ENCODE results near the gene ATXN1. TPM values are rescaled to one million over a fixed set of nuclear protein-coding genes. Genes with fewer than 3 reads are reported as not detected.

Gene ATXN1
- total and polyA plus RNA-seq, 2 of the 13 experiments (the other 11 are each of a cell fraction or from before 2014, with no cell fraction given), result 20.7 to 39.5 TPM

DNA sequence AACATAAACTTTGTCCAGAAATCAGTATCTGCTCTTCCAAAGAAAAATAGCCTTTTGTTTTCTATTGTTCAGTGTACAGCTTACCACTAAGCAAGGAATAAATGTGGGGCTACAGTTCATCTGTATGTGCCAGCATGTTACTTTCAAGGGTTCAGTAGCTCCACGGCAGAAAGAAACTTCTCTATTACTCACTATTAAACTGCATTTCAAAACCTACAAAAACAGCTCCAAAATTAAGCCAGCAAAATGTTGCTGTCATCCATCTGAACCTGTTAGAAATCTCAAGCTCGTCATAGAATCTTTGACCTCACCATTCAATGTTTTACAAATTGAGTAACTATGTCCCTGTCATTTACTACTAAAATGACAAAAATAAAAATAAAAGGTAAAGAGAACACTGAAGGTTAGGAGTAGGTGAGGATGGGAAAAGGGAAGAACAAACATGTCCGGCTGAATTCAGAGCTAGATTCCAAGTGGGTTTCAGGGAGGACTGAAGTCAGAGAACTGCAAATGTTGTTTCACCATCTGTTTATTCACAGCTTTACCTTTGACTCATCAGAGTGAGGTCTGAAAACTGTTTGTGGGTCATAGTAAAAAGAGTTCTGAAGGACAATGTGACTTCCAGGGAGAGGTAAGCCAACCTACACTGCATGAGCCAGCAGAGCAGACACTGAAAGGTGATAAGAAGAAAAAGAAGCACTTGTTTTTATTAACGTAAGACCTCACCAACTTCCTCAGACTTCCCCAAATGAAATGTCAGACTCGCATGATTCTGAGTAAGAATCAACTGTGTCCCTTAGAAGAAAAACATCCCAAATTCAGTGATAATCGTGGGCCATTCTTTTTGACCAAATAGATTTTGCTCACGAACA, 62.0 kb downstream of the ATXN1 start (continued):
- TF ChIP-seq, protein P1, sequence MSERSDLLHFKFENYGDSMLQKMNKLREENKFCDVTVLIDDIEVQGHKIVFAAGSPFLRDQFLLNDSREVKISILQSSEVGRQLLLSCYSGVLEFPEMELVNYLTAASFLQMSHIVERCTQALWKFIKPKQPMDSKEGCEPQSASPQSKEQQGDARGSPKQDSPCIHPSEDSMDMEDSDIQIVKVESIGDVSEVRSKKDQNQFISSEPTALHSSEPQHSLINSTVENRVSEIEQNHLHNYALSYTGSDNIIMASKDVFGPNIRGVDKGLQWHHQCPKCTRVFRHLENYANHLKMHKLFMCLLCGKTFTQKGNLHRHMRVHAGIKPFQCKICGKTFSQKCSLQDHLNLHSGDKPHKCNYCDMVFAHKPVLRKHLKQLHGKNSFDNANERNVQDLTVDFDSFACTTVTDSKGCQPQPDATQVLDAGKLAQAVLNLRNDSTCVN (CRISPR knock-in tag; IDR thresholded peaks at IDR 0.05; ENCODE audit: borderline replicate concordance), result no peak
- TF ChIP-seq, protein P2, sequence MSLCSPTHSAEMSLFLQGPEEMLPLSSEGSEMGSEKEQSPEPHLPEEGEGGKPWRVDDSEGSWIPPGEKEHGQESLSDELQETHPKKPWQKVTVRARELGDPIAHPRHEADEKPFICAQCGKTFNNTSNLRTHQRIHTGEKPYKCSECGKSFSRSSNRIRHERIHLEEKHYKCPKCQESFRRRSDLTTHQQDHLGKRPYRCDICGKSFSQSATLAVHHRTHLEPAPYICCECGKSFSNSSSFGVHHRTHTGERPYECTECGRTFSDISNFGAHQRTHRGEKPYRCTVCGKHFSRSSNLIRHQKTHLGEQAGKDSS (CRISPR knock-in tag; IDR thresholded peaks at IDR 0.05; ENCODE audit: borderline replicate concordance, low read depth), result peak; percentile 66; the same call in 1 of the 2 replicates
- peak; percentile 72; the same call in 1 of the 2 replicates for TF ChIP-seq ZNF614 (CRISPR knock-in tag; IDR thresholded peaks at IDR 0.05; ENCODE audit: borderline replicate concordance)
- TF ChIP-seq NR1H2 (CRISPR knock-in tag; IDR thresholded peaks at IDR 0.05; ENCODE audit: borderline replicate concordance, low read depth), result no peak
- TF ChIP-seq ZNF256 (CRISPR knock-in tag; conservative IDR thresholded peaks at IDR 0.05), result no peak
- 0 out of 2 replicates have a peak, but pooled peaks have one; percentile 21 for TF ChIP-seq MEF2D (CRISPR knock-in tag; IDR thresholded peaks at IDR 0.05)
- peak; percentile 73 for TF ChIP-seq HNF4A (CRISPR knock-in tag; IDR thresholded peaks at IDR 0.05)
- TF ChIP-seq ZNF605 (CRISPR knock-in tag; IDR thresholded peaks at IDR 0.05), result peak; percentile 35; the same call in 1 of the 2 replicates
- peak; percentile 75; the same call in 1 of the 2 replicates for TF ChIP-seq ZBTB20 (CRISPR knock-in tag; IDR thresholded peaks at IDR 0.05; ENCODE audit: borderline replicate concordance, low read depth)
- 0 out of 2 replicates have a peak, but pooled peaks have one; percentile 36 for TF ChIP-seq MIER2 (CRISPR knock-in tag; IDR thresholded peaks at IDR 0.05)
- TF ChIP-seq, protein P3, sequence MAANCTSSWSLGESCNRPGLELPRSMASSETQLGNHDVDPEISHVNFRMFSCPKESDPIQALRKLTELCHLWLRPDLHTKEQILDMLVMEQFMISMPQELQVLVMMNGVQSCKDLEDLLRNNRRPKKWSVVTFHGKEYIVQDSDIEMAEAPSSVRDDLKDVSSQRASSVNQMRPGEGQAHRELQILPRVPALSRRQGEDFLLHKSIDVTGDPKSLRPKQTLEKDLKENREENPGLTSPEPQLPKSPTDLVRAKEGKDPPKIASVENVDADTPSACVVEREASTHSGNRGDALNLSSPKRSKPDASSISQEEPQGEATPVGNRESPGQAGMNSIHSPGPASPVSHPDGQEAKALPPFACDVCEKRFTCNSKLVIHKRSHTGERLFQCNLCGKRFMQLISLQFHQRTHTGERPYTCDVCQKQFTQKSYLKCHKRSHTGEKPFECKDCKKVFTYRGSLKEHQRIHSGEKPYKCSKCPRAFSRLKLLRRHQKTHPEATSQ (CRISPR knock-in tag; IDR thresholded peaks at IDR 0.05; ENCODE audit: borderline replicate concordance), result 0 out of 2 replicates have a peak, but pooled peaks have one; percentile 49
- TF ChIP-seq, protein P4, sequence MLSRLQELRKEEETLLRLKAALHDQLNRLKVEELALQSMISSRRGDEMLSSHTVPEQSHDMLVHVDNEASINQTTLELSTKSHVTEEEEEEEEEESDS (CRISPR knock-in tag; IDR thresholded peaks at IDR 0.05; ENCODE audit: borderline replicate concordance), result peak; percentile 53; the same call in 1 of the 2 replicates
- peak; percentile 48; the same call in 1 of the 2 replicates for TF ChIP-seq CHD4 (IDR thresholded peaks at IDR 0.05; ENCODE audit: borderline replicate concordance, low read length)
- no peak for TF ChIP-seq KAT7 (CRISPR knock-in tag; IDR thresholded peaks at IDR 0.05; ENCODE audit: borderline replicate concordance)
- TF ChIP-seq, protein P5, sequence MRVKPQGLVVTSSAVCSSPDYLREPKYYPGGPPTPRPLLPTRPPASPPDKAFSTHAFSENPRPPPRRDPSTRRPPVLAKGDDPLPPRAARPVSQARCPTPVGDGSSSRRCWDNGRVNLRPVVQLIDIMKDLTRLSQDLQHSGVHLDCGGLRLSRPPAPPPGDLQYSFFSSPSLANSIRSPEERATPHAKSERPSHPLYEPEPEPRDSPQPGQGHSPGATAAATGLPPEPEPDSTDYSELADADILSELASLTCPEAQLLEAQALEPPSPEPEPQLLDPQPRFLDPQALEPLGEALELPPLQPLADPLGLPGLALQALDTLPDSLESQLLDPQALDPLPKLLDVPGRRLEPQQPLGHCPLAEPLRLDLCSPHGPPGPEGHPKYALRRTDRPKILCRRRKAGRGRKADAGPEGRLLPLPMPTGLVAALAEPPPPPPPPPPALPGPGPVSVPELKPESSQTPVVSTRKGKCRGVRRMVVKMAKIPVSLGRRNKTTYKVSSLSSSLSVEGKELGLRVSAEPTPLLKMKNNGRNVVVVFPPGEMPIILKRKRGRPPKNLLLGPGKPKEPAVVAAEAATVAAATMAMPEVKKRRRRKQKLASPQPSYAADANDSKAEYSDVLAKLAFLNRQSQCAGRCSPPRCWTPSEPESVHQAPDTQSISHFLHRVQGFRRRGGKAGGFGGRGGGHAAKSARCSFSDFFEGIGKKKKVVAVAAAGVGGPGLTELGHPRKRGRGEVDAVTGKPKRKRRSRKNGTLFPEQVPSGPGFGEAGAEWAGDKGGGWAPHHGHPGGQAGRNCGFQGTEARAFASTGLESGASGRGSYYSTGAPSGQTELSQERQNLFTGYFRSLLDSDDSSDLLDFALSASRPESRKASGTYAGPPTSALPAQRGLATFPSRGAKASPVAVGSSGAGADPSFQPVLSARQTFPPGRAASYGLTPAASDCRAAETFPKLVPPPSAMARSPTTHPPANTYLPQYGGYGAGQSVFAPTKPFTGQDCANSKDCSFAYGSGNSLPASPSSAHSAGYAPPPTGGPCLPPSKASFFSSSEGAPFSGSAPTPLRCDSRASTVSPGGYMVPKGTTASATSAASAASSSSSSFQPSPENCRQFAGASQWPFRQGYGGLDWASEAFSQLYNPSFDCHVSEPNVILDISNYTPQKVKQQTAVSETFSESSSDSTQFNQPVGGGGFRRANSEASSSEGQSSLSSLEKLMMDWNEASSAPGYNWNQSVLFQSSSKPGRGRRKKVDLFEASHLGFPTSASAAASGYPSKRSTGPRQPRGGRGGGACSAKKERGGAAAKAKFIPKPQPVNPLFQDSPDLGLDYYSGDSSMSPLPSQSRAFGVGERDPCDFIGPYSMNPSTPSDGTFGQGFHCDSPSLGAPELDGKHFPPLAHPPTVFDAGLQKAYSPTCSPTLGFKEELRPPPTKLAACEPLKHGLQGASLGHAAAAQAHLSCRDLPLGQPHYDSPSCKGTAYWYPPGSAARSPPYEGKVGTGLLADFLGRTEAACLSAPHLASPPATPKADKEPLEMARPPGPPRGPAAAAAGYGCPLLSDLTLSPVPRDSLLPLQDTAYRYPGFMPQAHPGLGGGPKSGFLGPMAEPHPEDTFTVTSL (CRISPR knock-in tag; IDR thresholded peaks at IDR 0.05; ENCODE audit: borderline replicate concordance), result peak; percentile 93; the same call in 1 of the 2 replicates
- TF ChIP-seq ZNF672 (CRISPR knock-in tag; IDR thresholded peaks at IDR 0.05), result no peak
- TF ChIP-seq NR2C2 (CRISPR knock-in tag; IDR thresholded peaks at IDR 0.05; ENCODE audit: borderline replicate concordance), result peak; percentile 68; the same call in 1 of the 2 replicates
- TF ChIP-seq ZNF431 (CRISPR knock-in tag; IDR thresholded peaks at IDR 0.05; ENCODE audit: borderline replicate concordance, low read depth), result no peak
